ENCODE results near the gene WASF3.

The WASF3 gene

GRCh38 chr13:26604784-26605545 is 47.5 kb downstream of the WASF3 start:
- Histone ChIP-seq H3K9ac (ENCODE audit: low read depth, low read length) (no peak overlapping the region), H3K4me3 (ENCODE audit: low read depth, low read length) (no peak overlapping the region), H3K9me3 (ENCODE audit: control insufficient read depth, insufficient read depth, low read length) (no peaks in the 10 kb centered on the region)

GRCh38 chr13:26605845-26606244 is 48.4 kb downstream of the WASF3 start:
- H3K27ac ChIP-seq (ENCODE audit: low read depth, low read length): no peak overlapping the region
- no peaks in the 10 kb centered on the region for H3K36me3 ChIP-seq (ENCODE audit: control insufficient read depth, insufficient read depth, low read length)
- H3K9me3 ChIP-seq (ENCODE audit: control insufficient read depth, insufficient read depth, low read length): no peaks in the 10 kb centered on the region
- no peaks in the 10 kb centered on the region for H3K27me3 ChIP-seq (ENCODE audit: control insufficient read depth, insufficient read depth, low read length)
- H3K9ac ChIP-seq (ENCODE audit: low read depth, low read length): no peak overlapping the region
- H3K4me3 ChIP-seq (ENCODE audit: low read depth, low read length): no peak overlapping the region
- peaks cover 9% of the 10 kb centered on the region; the same call in 1 of the 2 replicates for H3K4me1 ChIP-seq (ENCODE audit: control insufficient read depth, insufficient read depth, low read length)

More at GRCh38 chr13:26604784-26605545, 47.5 kb downstream of the WASF3 start:
- no peaks in the 10 kb centered on the region for H3K27me3 ChIP-seq (ENCODE audit: control insufficient read depth, insufficient read depth, low read length)
- H3K36me3 ChIP-seq (ENCODE audit: control insufficient read depth, insufficient read depth, low read length): no peaks in the 10 kb centered on the region
- H3K4me1 ChIP-seq (ENCODE audit: control insufficient read depth, insufficient read depth, low read length): peaks cover 9% of the 10 kb centered on the region; the same call in 1 of the 2 replicates
- no peak overlapping the region for H3K27ac ChIP-seq (ENCODE audit: low read depth, low read length)

- no peaks in the 10 kb centered on the region for H3K9me3 ChIP-seq (ENCODE audit: control insufficient read depth, insufficient read depth, low read length)
- no peaks in the 10 kb centered on the region for H3K36me3 ChIP-seq (ENCODE audit: control insufficient read depth, insufficient read depth, low read length)
- no peak overlapping the region for H3K27ac ChIP-seq (ENCODE audit: low read depth, low read length)
- peaks cover 9% of the 10 kb centered on the region; the same call in 1 of the 2 replicates for H3K4me1 ChIP-seq (ENCODE audit: control insufficient read depth, insufficient read depth, low read length)
- H3K4me3 ChIP-seq (ENCODE audit: low read depth, low read length): no peak overlapping the region
- no peak overlapping the region for H3K9ac ChIP-seq (ENCODE audit: low read depth, low read length)
- H3K27me3 ChIP-seq (ENCODE audit: control insufficient read depth, insufficient read depth, low read length): no peaks in the 10 kb centered on the region
Observed at GRCh38 chr13:26606631-26607030, 49.1 kb downstream of the WASF3 start.

GRCh38 chr13:26614721-26615120 is 57.2 kb downstream of the WASF3 start:
- H3K4me3 ChIP-seq (ENCODE audit: low read depth, low read length): no peak overlapping the region
- H3K27ac ChIP-seq (ENCODE audit: low read depth, low read length): no peak overlapping the region
- H3K9ac ChIP-seq (ENCODE audit: low read depth, low read length): no peak overlapping the region
- no peaks in the 10 kb centered on the region for H3K4me1 ChIP-seq (ENCODE audit: control insufficient read depth, insufficient read depth, low read length)
- no peaks in the 10 kb centered on the region for H3K9me3 ChIP-seq (ENCODE audit: control insufficient read depth, insufficient read depth, low read length)
- H3K36me3 ChIP-seq (ENCODE audit: control insufficient read depth, insufficient read depth, low read length): no peaks in the 10 kb centered on the region
- no peaks in the 10 kb centered on the region for H3K27me3 ChIP-seq (ENCODE audit: control insufficient read depth, insufficient read depth, low read length)

GRCh38 chr13:26616126-26616525 is 58.6 kb downstream of the WASF3 start:
- Histone ChIP-seq H3K9me3 (ENCODE audit: control insufficient read depth, insufficient read depth, low read length) (no peaks in the 10 kb centered on the region), H3K4me1 (ENCODE audit: control insufficient read depth, insufficient read depth, low read length) (no peaks in the 10 kb centered on the region), H3K9ac (ENCODE audit: low read depth, low read length) (no peak overlapping the region), H3K4me3 (ENCODE audit: low read depth, low read length) (no peak overlapping the region), H3K27me3 (ENCODE audit: control insufficient read depth, insufficient read depth, low read length) (no peaks in the 10 kb centered on the region), H3K36me3 (ENCODE audit: control insufficient read depth, insufficient read depth, low read length) (no peaks in the 10 kb centered on the region), H3K27ac (ENCODE audit: low read depth, low read length) (no peak overlapping the region)

- Histone ChIP-seq H3K9ac (ENCODE audit: low read depth, low read length) (no peak overlapping the region), H3K36me3 (ENCODE audit: control insufficient read depth, insufficient read depth, low read length) (no peaks in the 10 kb centered on the region), H3K27ac (ENCODE audit: low read depth, low read length) (no peak overlapping the region), H3K4me1 (ENCODE audit: control insufficient read depth, insufficient read depth, low read length) (no peaks in the 10 kb centered on the region), H3K9me3 (ENCODE audit: control insufficient read depth, insufficient read depth, low read length) (0 out of 2 replicates have a peak, but pooled peaks cover 2% of the 10 kb centered on the region), H3K4me3 (ENCODE audit: low read depth, low read length) (no peak overlapping the region), H3K27me3 (ENCODE audit: control insufficient read depth, insufficient read depth, low read length) (no peaks in the 10 kb centered on the region)
Observed at GRCh38 chr13:26618726-26619125, 61.2 kb downstream of the WASF3 start.

GRCh38 chr13:26619358-26619757 is 61.9 kb downstream of the WASF3 start:
- Histone ChIP-seq H3K9me3 (ENCODE audit: control insufficient read depth, insufficient read depth, low read length) (0 out of 2 replicates have a peak, but pooled peaks cover 8% of the 10 kb centered on the region), H3K9ac (ENCODE audit: low read depth, low read length) (no peak overlapping the region), H3K36me3 (ENCODE audit: control insufficient read depth, insufficient read depth, low read length) (no peaks in the 10 kb centered on the region), H3K4me1 (ENCODE audit: control insufficient read depth, insufficient read depth, low read length) (no peaks in the 10 kb centered on the region), H3K4me3 (ENCODE audit: low read depth, low read length) (no peak overlapping the region), H3K27ac (ENCODE audit: low read depth, low read length) (no peak overlapping the region), H3K27me3 (ENCODE audit: control insufficient read depth, insufficient read depth, low read length) (no peaks in the 10 kb centered on the region)

GRCh38 chr13:26621731-26622401 is 64.4 kb downstream of the WASF3 start:
- H3K36me3 ChIP-seq (ENCODE audit: control insufficient read depth, insufficient read depth, low read length): no peaks in the 10 kb centered on the region
- no peak overlapping the region for H3K4me3 ChIP-seq (ENCODE audit: low read depth, low read length)
- H3K4me1 ChIP-seq (ENCODE audit: control insufficient read depth, insufficient read depth, low read length): no peaks in the 10 kb centered on the region
- H3K27me3 ChIP-seq (ENCODE audit: control insufficient read depth, insufficient read depth, low read length): no peaks in the 10 kb centered on the region
- no peak overlapping the region for H3K27ac ChIP-seq (ENCODE audit: low read depth, low read length)
- no peak overlapping the region for H3K9ac ChIP-seq (ENCODE audit: low read depth, low read length)
- 0 out of 2 replicates have a peak, but pooled peaks cover 12% of the 10 kb centered on the region for H3K9me3 ChIP-seq (ENCODE audit: control insufficient read depth, insufficient read depth, low read length)

- 0 out of 2 replicates have a peak, but pooled peaks cover 12% of the 10 kb centered on the region for H3K9me3 ChIP-seq (ENCODE audit: control insufficient read depth, insufficient read depth, low read length)
- no peaks in the 10 kb centered on the region for H3K36me3 ChIP-seq (ENCODE audit: control insufficient read depth, insufficient read depth, low read length)
- H3K4me3 ChIP-seq (ENCODE audit: low read depth, low read length): no peak overlapping the region
- no peak overlapping the region for H3K9ac ChIP-seq (ENCODE audit: low read depth, low read length)
- H3K4me1 ChIP-seq (ENCODE audit: control insufficient read depth, insufficient read depth, low read length): no peaks in the 10 kb centered on the region
- H3K27me3 ChIP-seq (ENCODE audit: control insufficient read depth, insufficient read depth, low read length): no peaks in the 10 kb centered on the region
- no peak overlapping the region for H3K27ac ChIP-seq (ENCODE audit: low read depth, low read length)
Observed at GRCh38 chr13:26623125-26623524, 65.6 kb downstream of the WASF3 start.

GRCh38 chr13:26624572-26624971 is 67.1 kb downstream of the WASF3 start:
- 0 out of 2 replicates have a peak, but pooled peaks cover 12% of the 10 kb centered on the region for H3K9me3 ChIP-seq (ENCODE audit: control insufficient read depth, insufficient read depth, low read length)
- no peak overlapping the region for H3K27ac ChIP-seq (ENCODE audit: low read depth, low read length)
- no peaks in the 10 kb centered on the region for H3K36me3 ChIP-seq (ENCODE audit: control insufficient read depth, insufficient read depth, low read length)
- H3K4me1 ChIP-seq (ENCODE audit: control insufficient read depth, insufficient read depth, low read length): no peaks in the 10 kb centered on the region
- no peaks in the 10 kb centered on the region for H3K27me3 ChIP-seq (ENCODE audit: control insufficient read depth, insufficient read depth, low read length)
- H3K4me3 ChIP-seq (ENCODE audit: low read depth, low read length): no peak overlapping the region
- H3K9ac ChIP-seq (ENCODE audit: low read depth, low read length): no peak overlapping the region

- H3K9me3 ChIP-seq (ENCODE audit: control insufficient read depth, insufficient read depth, low read length): 0 out of 2 replicates have a peak, but pooled peaks cover 12% of the 10 kb centered on the region
- H3K36me3 ChIP-seq (ENCODE audit: control insufficient read depth, insufficient read depth, low read length): no peaks in the 10 kb centered on the region
- H3K4me1 ChIP-seq (ENCODE audit: control insufficient read depth, insufficient read depth, low read length): no peaks in the 10 kb centered on the region
- H3K9ac ChIP-seq (ENCODE audit: low read depth, low read length): no peak overlapping the region
- H3K27me3 ChIP-seq (ENCODE audit: control insufficient read depth, insufficient read depth, low read length): no peaks in the 10 kb centered on the region
- H3K4me3 ChIP-seq (ENCODE audit: low read depth, low read length): no peak overlapping the region
- no peak overlapping the region for H3K27ac ChIP-seq (ENCODE audit: low read depth, low read length)
Observed at GRCh38 chr13:26626271-26626670, 68.8 kb downstream of the WASF3 start.

Measured in HUES48 (cell line).